Cortex of kidney (tissue), 1 donor: ENCODE measurements around the gene LRTM1.

Source experiments
- DNase-seq: peaks from one replicate; lab custom pipeline; 2025; lab: John Stamatoyannopoulos, UW

LRTM1 gene

GRCh38 chr3:54928046-54928770, at the start of gene LRTM1:
LRTM1 (minus strand) TSS chr3:54928059; CDS start chr3:54927911, 148 bp downstream.
- DNase-seq, result no peak

GRCh38 chr3:54977439-54977838, 49.6 kb upstream of the LRTM1 start:
- DNase-seq, result no peak

GRCh38 chr3:54970895-54971294, 43.0 kb upstream of the LRTM1 start:
- DNase-seq, result no peak

GRCh38 chr3:54969652-54970051, 41.8 kb upstream of the LRTM1 start:
- DNase-seq, result no peak

- DNase-seq, result no peak
Observed at GRCh38 chr3:54968546-54969172, 40.8 kb upstream of the LRTM1 start.

- no peak for DNase-seq
Observed at GRCh38 chr3:54967731-54968161, 39.9 kb upstream of the LRTM1 start.

GRCh38 chr3:54966979-54967378, 39.1 kb upstream of the LRTM1 start:
- no peak for DNase-seq

GRCh38 chr3:54965746-54966145, 37.9 kb upstream of the LRTM1 start:
- no peak for DNase-seq

- no peak for DNase-seq
Observed at GRCh38 chr3:54964081-54964480, 36.2 kb upstream of the LRTM1 start.

- no peak for DNase-seq
Observed at GRCh38 chr3:54963641-54964040, 35.8 kb upstream of the LRTM1 start.

GRCh38 chr3:54962200-54962599, 34.3 kb upstream of the LRTM1 start:
- no peak for DNase-seq

GRCh38 chr3:54960701-54961100, 32.8 kb upstream of the LRTM1 start:
- no peak for DNase-seq

GRCh38 chr3:54960082-54960481, 32.2 kb upstream of the LRTM1 start:
- no peak for DNase-seq

- no peak for DNase-seq
Observed at GRCh38 chr3:54957711-54958110, 29.9 kb upstream of the LRTM1 start.

GRCh38 chr3:54955941-54956340, 28.1 kb upstream of the LRTM1 start:
- no peak for DNase-seq

GRCh38 chr3:54955496-54955895, 27.6 kb upstream of the LRTM1 start:
- DNase-seq, result no peak

- no peak for DNase-seq
Observed at GRCh38 chr3:54954521-54954920, 26.7 kb upstream of the LRTM1 start.

- no peak for DNase-seq
Observed at GRCh38 chr3:54954022-54954421, 26.2 kb upstream of the LRTM1 start.

GRCh38 chr3:54951405-54951804, 23.5 kb upstream of the LRTM1 start:
- DNase-seq, result no peak

- DNase-seq, result no peak
Observed at GRCh38 chr3:54950391-54951003, 22.6 kb upstream of the LRTM1 start.

GRCh38 chr3:54949491-54950044, 21.7 kb upstream of the LRTM1 start:
- DNase-seq, result no peak

- DNase-seq, result no peak
Observed at GRCh38 chr3:54941690-54942362, 14.0 kb upstream of the LRTM1 start.
